OCI-LY1 (cell line): ENCODE measurements around the gene S1PR5.

ENCODE experiments used
- H2AFZ ChIP-seq: fragments of 200-600 bp; sonication (generic), shearing (Covaris generic); 2 replicates; pipeline ENCODE4 v1.6.0; 2014; ENCODE audit warnings: antibody characterized with exemption, mild to moderate bottlenecking, low read length
- H3F3A ChIP-seq: fragments of 200-600 bp; sonication (generic), shearing (Covaris generic); 2 replicates; pipeline ENCODE4 v1.6.0; 2014; ENCODE audit warnings: mild to moderate bottlenecking, antibody characterized with exemption, low read length, moderate library complexity; ENCODE audit not compliant: insufficient read depth
- H3K27ac ChIP-seq: fragments of 200-600 bp; sonication (generic); 2 replicates; pipeline ENCODE4 v1.5.1; 2014; ENCODE audit warnings: low read length, mixed run types, mild to moderate bottlenecking, low read depth; ENCODE audit not compliant: poor library complexity, severe bottlenecking
- H3K27me3 ChIP-seq: fragments of 200-600 bp; sonication (generic); 2 replicates; pipeline ENCODE4 v1.6.0; 2014; ENCODE audit warnings: antibody characterized with exemption, mild to moderate bottlenecking, low read length, moderate library complexity; ENCODE audit not compliant: insufficient read depth
- H3K36me3 ChIP-seq: fragments of 200-600 bp; sonication (generic); 2 replicates; pipeline ENCODE4 v1.6.1; 2014; ENCODE audit warnings: mild to moderate bottlenecking, antibody characterized with exemption, low read length, moderate library complexity, mixed read lengths; ENCODE audit not compliant: insufficient read depth
- H3K4me1 ChIP-seq: fragments of 200-600 bp; sonication (generic); 2 replicates; pipeline ENCODE4 v1.5.1; 2014; ENCODE audit warnings: mild to moderate bottlenecking, low read length, moderate library complexity; ENCODE audit not compliant: insufficient read depth, severe bottlenecking
- H3K4me2 ChIP-seq: fragments of 200-600 bp; sonication (generic), shearing (Covaris generic); 2 replicates; pipeline ENCODE4 v1.6.1; 2014; ENCODE audit warnings: low read length
- H3K4me3 ChIP-seq: fragments of 200-600 bp; sonication (generic); 2 replicates; pipeline ENCODE4 v1.5.1; 2014; ENCODE audit warnings: low read length, low read depth, mild to moderate bottlenecking, mixed read lengths; ENCODE audit not compliant: poor library complexity, severe bottlenecking
- H3K79me2 ChIP-seq: fragments of 200-600 bp; shearing (Covaris generic); 2 replicates; pipeline ENCODE4 v1.6.1; 2016; ENCODE audit warnings: mixed run types, low read length, mixed read lengths; ENCODE audit not compliant: insufficient read depth
- H3K9ac ChIP-seq: fragments of 200-600 bp; sonication (generic), shearing (Covaris generic); 2 replicates; pipeline ENCODE4 v1.6.1; 2014; ENCODE audit warnings: mild to moderate bottlenecking, low read length, mixed read lengths
- H3K9me2 ChIP-seq: fragments of 200-600 bp; sonication (generic), shearing (Covaris generic); 2 replicates; pipeline ENCODE4 v1.6.1; 2014; ENCODE audit warnings: low read depth, mild to moderate bottlenecking, low read length, mixed read lengths
- H3K9me3 ChIP-seq: fragments of 200-600 bp; shearing (Covaris generic); 2 replicates; pipeline ENCODE4 v1.6.1; 2014; ENCODE audit warnings: low read length, mixed read lengths
- H4K20me1 ChIP-seq: fragments of 200-600 bp; sonication (generic), shearing (Covaris generic); 2 replicates; pipeline ENCODE4 v1.6.0; 2016; ENCODE audit warnings: mild to moderate bottlenecking, low read length; ENCODE audit not compliant: insufficient read depth
- EZH2 ChIP-seq: fragments of 200-600 bp; sonication (generic), shearing (Covaris generic); IDR thresholded peaks from 2 replicates; pipeline ENCODE4 v1.8.0; 2017; ENCODE audit warnings: borderline replicate concordance, mixed run types, mild to moderate bottlenecking, antibody characterized with exemption, low read length, moderate library complexity, mixed read lengths
- TF ChIP-seq, protein P1 (sequence below): fragments of 200-600 bp; sonication (generic), shearing (Covaris generic); IDR thresholded peaks from 2 replicates; pipeline ENCODE4 v1.5.1; 2017; ENCODE audit warnings: mild to moderate bottlenecking, antibody characterized with exemption, low read length, moderate library complexity, mixed read lengths

S1PR5 gene

DNA sequence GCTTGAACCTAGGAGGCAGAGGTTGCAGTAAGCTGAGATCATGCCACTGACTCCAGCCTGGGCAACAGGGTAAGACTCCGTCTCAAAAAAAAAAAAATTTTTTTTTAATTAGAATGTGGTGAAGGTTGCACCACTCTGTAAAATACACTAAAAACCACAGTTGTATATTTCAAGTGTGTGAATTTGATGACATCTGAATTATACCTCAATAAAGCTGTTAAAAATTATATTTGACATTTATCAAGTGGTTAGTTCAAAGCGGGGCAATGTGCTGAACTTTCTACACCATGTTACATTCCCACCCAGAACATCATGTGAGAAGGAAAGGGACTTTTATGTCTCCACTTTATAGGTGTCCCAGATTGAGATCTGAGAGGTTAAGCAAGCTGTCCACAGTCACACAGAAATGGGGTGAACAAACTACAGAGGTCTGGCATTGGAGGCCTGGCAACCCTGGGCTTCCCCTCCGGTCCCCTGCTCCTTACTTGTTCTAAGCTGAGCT is 5.9 kb upstream of the S1PR5 start:
- H3K27me3 ChIP-seq: peaks cover 8% of the 10 kb centered on the region; the same call in 1 of the 2 replicates
- no peak overlapping the region for H3K9ac ChIP-seq
- H3K4me2 ChIP-seq: no peak overlapping the region
- H3K4me1 ChIP-seq: no peaks in the 10 kb centered on the region
- H3K27ac ChIP-seq: no peak overlapping the region
- no peaks in the 10 kb centered on the region for H3F3A ChIP-seq
- H3K9me2 ChIP-seq: no peaks in the 10 kb centered on the region
- no peak overlapping the region for H2AFZ ChIP-seq
- H3K79me2 ChIP-seq: no peaks in the 10 kb centered on the region
- H3K36me3 ChIP-seq: no peaks in the 10 kb centered on the region
- no peak overlapping the region for H3K4me3 ChIP-seq
- no peaks in the 10 kb centered on the region for H4K20me1 ChIP-seq
- H3K9me3 ChIP-seq: no peaks in the 10 kb centered on the region
- TF ChIP-seq EZH2: no peak
- TF ChIP-seq, protein P1, sequence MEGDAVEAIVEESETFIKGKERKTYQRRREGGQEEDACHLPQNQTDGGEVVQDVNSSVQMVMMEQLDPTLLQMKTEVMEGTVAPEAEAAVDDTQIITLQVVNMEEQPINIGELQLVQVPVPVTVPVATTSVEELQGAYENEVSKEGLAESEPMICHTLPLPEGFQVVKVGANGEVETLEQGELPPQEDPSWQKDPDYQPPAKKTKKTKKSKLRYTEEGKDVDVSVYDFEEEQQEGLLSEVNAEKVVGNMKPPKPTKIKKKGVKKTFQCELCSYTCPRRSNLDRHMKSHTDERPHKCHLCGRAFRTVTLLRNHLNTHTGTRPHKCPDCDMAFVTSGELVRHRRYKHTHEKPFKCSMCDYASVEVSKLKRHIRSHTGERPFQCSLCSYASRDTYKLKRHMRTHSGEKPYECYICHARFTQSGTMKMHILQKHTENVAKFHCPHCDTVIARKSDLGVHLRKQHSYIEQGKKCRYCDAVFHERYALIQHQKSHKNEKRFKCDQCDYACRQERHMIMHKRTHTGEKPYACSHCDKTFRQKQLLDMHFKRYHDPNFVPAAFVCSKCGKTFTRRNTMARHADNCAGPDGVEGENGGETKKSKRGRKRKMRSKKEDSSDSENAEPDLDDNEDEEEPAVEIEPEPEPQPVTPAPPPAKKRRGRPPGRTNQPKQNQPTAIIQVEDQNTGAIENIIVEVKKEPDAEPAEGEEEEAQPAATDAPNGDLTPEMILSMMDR: no peak

DNA sequence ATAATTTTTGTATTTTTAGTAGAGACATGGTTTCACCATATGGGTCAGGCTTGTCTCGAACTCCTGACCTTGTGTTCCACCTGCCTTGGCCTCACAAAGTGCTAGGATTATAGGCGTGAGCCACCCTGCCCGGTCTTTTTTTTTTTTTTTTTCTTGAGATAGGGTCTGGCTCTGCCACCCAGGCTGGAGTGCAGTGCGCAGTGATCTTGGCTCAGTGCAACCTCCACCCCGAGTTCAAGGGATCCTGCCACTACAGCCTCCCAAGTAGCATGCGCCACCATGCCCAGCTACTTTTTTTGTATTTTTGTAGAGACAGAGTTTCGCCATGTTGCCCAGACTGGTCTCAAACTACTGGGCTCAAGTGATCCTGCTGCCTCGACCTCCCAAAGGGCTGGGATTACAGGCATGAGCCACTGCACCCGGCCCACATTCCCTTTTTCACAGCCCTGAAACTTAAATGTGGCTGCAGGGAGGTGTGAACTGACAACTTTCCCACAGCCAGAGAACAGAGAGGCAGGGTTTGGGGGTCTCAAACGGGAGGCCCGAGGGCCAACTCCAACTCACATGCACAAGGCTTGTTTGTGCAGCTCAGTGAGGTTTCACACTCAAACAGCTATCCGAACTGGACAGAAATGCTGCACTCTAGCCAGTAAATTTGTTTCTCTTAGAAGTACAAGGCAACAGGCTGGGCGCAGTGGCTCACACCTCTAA is 4.4 kb upstream of the S1PR5 start:
- Histone ChIP-seq H3K79me2 (no peaks in the 10 kb centered on the region), H3K27me3 (peaks cover 8% of the 10 kb centered on the region; the same call in 1 of the 2 replicates), H3K4me2 (no peak overlapping the region), H3K4me3 (no peak overlapping the region), H4K20me1 (no peaks in the 10 kb centered on the region), H3K9me2 (no peaks in the 10 kb centered on the region), H3K9me3 (no peaks in the 10 kb centered on the region), H3K4me1 (no peaks in the 10 kb centered on the region), H3K9ac (no peak overlapping the region), H3F3A (no peaks in the 10 kb centered on the region), H3K27ac (no peak overlapping the region), H3K36me3 (no peaks in the 10 kb centered on the region), H2AFZ (no peak overlapping the region)
- TF ChIP-seq EZH2: no peak
- TF ChIP-seq, protein P1: no peak

- Histone ChIP-seq H2AFZ (no peak overlapping the region), H4K20me1 (no peaks in the 10 kb centered on the region), H3K9me3 (no peaks in the 10 kb centered on the region), H3F3A (no peaks in the 10 kb centered on the region), H3K27ac (no peak overlapping the region), H3K4me2 (no peak overlapping the region), H3K4me3 (no peak overlapping the region), H3K9ac (no peak overlapping the region), H3K9me2 (no peaks in the 10 kb centered on the region), H3K27me3 (peaks cover 12% of the 10 kb centered on the region; the same call in 1 of the 2 replicates), H3K4me1 (no peaks in the 10 kb centered on the region), H3K79me2 (no peaks in the 10 kb centered on the region), H3K36me3 (no peaks in the 10 kb centered on the region)
- TF ChIP-seq, protein P1: no peak
- no peak for TF ChIP-seq EZH2
These were observed 3.5 kb upstream of the S1PR5 start for GRCh38 chr19:10520652-10521318.
